ENCODE measurements around the gene SGSM2.

The SGSM2 gene

DNA sequence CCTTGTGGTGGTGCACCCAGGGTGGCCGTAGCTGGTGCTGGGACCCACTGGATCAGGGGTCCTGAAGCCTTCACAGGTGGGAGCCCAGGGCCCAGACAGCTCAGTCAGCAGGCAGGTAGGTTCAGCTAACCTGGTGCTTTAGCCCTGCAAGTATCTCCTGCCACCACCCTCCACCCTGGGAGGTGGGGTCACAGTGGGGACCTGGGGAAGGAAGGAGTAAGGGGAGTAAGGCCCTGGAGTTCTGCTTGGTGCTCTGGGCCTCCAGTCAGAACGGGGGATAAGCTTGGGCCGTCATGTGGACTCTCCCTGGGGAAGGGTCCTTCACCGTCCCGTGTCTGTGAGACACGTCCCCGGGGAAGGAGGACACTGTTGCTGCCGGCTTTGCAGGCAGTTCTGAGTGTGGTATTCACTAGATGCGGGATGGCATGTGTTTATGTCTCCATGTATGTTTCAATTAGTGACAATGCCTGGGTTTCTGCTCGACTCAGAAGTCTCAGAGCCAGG, 20.7 kb downstream of the SGSM2 start:
- no peaks in the 10 kb centered on the region for H3K4me1 Mint-ChIP-seq
- ATAC-seq: no peak
- no peak overlapping the region for H3K27ac Mint-ChIP-seq
- H3K9me3 Mint-ChIP-seq: no peaks in the 10 kb centered on the region
- H3K36me3 Mint-ChIP-seq: peaks cover 26% of the 10 kb centered on the region
- no peaks in the 10 kb centered on the region for H3K27me3 Mint-ChIP-seq
- no peak overlapping the region for H3K4me3 Mint-ChIP-seq

DNA sequence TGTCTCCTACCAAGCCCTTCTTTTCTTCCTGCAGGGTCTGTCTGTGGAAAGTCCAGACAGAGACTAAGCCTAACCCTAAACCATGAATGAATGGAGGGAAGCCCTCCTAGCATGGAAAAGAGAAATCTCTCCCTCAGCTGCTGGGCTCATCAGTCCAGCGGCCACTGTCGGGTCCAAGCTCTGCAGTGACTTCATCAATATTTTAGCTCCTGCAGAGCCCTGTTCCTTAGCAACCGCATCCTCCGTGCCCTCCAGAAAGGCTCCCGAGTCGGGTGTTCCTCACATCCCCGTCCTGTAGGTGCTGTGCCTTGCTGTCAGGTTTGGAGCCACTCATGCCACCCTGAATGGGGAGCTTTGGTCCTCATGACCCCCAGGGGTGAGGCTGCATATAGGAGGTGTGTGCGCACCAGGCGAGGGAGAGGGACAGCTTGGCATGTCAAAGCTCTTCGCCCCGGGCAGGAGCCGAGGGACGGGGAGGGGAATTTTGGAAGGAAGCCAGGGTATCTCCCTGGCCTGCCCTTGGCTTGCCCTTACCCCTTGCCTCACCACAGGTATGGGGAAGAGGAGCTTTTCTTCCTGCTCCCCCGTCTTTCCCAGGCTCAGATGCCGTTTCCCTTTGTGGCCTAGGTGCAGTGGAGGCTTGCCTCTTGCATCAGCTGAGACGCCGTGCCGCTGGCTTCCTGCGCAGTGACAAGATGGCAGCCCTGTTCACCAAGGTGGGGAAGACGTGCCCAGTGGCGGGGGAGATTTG, 23.9 kb downstream of the SGSM2 start:
- ATAC-seq: no peak
- Mint-ChIP-seq H3K4me3 (no peak overlapping the region), H3K27me3 (no peaks in the 10 kb centered on the region), H3K27ac (no peak overlapping the region), H3K9me3 (no peaks in the 10 kb centered on the region), H3K4me1 (no peaks in the 10 kb centered on the region), H3K36me3 (peaks cover 45% of the 10 kb centered on the region)

DNA sequence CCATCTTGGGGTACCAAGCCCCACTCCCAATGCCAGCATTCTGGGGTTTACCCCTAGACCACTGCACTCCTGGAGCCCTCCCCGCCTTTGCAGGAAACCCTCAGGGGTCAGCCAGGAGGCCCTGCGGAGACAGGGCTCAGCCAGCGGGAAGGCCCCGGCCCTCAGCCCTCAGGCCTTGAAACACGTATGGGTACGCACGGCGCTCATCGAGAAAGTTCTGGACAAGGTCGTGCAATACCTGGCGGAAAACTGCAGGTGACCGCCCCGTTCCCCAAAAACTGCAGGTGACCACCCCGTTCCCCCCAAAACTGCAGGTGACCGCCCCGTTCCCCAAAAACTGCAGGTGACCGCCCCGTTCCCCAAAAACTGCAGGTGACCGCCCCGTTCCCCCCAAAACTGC, 24.7 kb downstream of the SGSM2 start:
- Mint-ChIP-seq H3K27ac (no peak overlapping the region), H3K9me3 (no peaks in the 10 kb centered on the region), H3K36me3 (peaks cover 50% of the 10 kb centered on the region), H3K27me3 (no peaks in the 10 kb centered on the region), H3K4me1 (no peaks in the 10 kb centered on the region), H3K4me3 (no peak overlapping the region)
- ATAC-seq: no peak

DNA sequence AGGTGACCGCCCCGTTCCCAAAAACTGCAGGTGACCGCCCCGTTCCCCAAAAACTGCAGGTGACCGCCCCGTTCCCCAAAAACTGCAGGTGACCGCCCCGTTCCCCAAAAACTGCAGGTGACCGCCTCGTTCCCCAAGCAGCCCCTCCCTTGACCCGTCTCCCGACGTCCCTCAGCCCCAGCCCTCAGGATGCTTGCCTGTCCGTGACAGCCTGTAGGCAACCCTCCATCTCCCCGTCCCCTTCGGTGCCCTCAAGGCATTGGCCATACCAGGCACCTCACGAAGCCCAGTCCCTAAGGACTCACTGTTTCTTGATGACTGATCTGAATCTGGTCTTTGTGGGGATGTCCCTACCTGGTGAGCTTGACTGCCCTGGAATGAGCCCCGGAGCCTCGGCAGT, 25.1 kb downstream of the SGSM2 start:
- Mint-ChIP-seq H3K4me1 (no peaks in the 10 kb centered on the region), H3K36me3 (peaks cover 54% of the 10 kb centered on the region), H3K27me3 (no peaks in the 10 kb centered on the region), H3K4me3 (no peak overlapping the region), H3K27ac (no peak overlapping the region), H3K9me3 (no peaks in the 10 kb centered on the region)
- no peak for ATAC-seq

DNA sequence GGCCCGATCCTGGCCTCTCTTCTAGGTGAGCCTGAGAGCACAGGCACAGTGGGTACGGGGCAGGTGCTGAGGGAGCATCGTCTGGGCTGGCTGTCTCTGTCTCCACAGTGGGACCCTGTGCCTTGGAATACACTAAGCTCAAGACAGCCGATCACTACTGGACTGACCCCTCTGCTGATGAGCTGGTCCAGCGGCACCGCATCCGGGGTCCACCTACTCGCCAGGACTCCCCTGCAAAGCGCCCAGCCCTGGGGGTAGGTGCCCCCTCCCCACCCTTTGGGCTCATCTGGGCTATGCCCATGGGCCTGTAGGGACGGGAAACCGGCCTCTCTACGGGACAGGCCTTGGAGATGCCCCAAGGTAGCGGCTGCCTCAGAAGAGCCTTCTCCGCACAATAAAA, 25.6 kb downstream of the SGSM2 start:
- Mint-ChIP-seq H3K27me3 (no peaks in the 10 kb centered on the region), H3K4me3 (no peak overlapping the region), H3K4me1 (no peaks in the 10 kb centered on the region), H3K36me3 (peaks cover 55% of the 10 kb centered on the region), H3K9me3 (no peaks in the 10 kb centered on the region), H3K27ac (no peak overlapping the region)
- ATAC-seq: no peak

DNA sequence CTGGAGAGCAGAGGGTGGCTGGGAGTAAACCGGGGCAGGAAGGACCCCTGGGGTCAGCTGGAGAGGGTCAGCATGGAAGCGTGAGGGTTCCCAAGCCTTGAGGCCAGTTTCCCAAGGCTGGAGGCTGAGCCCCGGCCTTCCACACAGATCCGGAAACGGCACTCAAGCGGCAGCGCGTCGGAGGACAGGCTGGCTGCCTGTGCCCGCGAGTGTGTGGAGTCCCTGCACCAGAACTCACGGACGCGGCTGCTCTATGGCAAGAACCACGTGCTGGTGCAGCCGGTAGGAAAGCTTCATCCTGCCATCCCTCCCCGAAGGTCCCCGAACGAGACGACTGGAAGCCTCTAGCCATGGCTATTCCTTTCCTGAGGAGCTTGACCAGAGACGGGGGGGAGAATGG, 26.0 kb downstream of the SGSM2 start:
- Mint-ChIP-seq H3K4me1 (no peaks in the 10 kb centered on the region), H3K4me3 (no peak overlapping the region), H3K36me3 (peaks cover 55% of the 10 kb centered on the region), H3K27me3 (no peaks in the 10 kb centered on the region), H3K27ac (no peak overlapping the region), H3K9me3 (no peaks in the 10 kb centered on the region)
- ATAC-seq: no peak

DNA sequence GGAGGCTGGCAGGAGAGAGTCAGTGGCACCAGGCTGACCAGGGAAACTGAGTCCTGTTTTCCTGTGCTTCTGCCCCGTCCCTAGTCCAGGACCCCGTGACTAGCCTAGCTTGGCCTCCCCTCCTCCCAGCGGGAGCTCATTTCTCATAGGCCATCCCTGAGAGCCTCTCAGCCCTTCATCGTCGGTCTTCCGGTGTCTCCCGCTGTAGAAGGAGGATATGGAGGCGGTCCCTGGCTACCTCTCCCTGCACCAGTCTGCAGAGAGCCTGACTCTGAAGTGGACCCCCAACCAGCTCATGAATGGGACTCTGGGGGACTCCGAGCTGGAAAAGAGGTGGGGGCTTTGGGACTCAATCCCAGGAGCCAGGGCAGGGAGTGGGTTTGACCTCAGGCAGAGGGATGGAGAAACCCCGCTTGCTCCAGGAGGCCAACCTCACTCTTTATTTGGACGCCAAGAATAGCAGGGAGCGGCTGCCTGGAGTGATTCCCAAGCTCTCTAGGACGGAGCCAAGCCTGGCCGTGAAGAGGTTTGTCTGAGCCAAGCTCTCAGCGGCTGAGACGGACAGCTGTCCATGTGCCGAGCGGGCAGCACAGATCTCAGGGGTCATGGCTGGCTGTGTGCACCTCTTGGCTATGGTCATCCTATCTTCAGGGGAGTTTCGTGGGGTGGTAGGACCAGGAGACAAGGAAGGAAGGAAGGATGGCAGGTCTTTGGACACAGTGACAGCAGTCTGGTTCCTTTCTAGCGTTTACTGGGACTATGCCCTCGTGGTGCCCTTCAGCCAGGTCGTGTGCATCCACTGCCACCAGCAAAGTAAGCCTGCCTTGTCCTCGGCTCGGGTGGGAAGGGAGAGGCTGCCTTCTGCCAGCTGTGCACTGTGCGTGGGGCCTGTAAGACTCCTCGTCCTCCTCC, 26.8 kb downstream of the SGSM2 start:
- Mint-ChIP-seq H3K27me3 (no peaks in the 10 kb centered on the region), H3K36me3 (peaks cover 55% of the 10 kb centered on the region), H3K9me3 (no peaks in the 10 kb centered on the region), H3K27ac (no peak overlapping the region), H3K4me3 (no peak overlapping the region), H3K4me1 (no peaks in the 10 kb centered on the region)
- ATAC-seq: no peak

DNA sequence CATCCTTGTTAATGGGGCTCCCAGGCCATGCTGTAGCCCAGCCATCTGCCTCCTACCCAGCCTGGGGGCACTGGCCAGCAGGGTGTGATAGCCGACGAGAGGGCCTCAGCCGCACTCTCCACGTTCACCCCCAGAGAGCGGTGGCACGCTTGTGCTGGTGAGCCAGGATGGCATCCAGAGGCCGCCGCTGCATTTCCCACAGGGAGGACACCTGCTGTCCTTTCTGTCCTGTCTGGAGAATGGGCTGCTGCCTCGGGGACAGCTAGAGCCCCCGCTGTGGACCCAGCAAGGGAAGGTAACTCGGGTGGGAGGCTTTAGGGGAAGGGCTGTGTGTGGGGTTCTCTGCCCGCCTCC, 27.4 kb downstream of the SGSM2 start:
- H3K27ac Mint-ChIP-seq: no peak overlapping the region
- no peaks in the 10 kb centered on the region for H3K9me3 Mint-ChIP-seq
- no peaks in the 10 kb centered on the region for H3K4me1 Mint-ChIP-seq
- H3K36me3 Mint-ChIP-seq: peaks cover 55% of the 10 kb centered on the region
- no peak for ATAC-seq
- H3K4me3 Mint-ChIP-seq: no peak overlapping the region
- H3K27me3 Mint-ChIP-seq: no peaks in the 10 kb centered on the region

DNA sequence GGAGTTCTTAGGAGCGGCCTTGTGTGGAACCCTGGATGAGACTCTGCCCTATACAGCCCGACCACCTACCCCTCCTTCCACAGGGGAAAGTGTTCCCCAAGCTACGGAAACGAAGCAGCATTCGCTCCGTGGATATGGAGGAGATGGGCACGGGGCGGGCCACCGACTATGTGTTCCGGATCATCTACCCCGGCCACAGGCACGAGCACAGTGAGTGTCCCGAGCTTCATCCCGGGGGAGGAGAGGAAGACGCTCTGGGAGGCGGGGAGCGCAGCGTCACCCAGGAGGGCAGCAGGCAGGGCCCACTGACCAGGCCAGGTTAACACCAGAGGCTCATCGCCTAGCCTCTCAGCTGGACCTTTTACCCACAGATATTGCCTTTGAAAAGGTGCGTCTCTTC, 27.8 kb downstream of the SGSM2 start:
- H3K27me3 Mint-ChIP-seq: no peaks in the 10 kb centered on the region
- no peaks in the 10 kb centered on the region for H3K9me3 Mint-ChIP-seq
- H3K4me3 Mint-ChIP-seq: no peak overlapping the region
- peaks cover 58% of the 10 kb centered on the region for H3K36me3 Mint-ChIP-seq
- H3K27ac Mint-ChIP-seq: no peak overlapping the region
- ATAC-seq: no peak
- H3K4me1 Mint-ChIP-seq: no peaks in the 10 kb centered on the region

DNA sequence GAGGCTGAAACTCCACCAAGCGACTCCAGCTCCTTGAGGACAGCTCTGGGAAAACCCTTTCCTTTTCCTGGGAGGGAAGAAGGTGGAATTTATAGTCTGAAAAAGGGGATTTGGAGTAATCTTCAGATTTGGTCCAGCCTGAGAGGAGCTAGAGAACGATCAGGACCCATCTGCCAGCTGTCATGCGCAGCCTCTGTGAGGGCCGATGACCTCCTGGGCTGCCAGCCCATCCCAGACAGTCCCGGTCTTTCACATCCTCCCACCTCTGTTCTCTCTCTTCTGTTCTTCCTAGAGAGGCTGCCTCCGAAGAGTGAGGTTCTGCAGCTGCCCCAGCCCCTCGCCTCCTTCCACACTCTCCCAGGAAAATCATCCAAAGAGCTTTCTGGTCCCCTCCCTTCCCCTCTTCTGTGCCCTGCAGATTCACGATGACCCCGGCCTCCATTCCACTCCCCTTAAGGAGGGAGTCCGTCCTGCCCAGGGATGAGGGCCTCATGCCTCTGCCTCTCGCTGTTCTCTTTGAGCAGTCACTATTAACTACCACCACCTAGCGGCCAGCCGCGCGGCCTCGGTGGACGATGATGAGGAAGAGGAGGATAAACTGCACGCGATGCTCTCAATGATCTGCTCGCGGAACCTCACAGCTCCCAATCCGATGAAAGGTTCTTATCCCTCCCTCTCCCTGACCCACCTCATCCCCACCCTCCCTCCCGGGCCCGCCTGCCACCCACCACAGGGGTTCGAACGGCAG, 29.6 kb downstream of the SGSM2 start:
- no peaks in the 10 kb centered on the region for H3K9me3 Mint-ChIP-seq
- H3K36me3 Mint-ChIP-seq: peaks cover 45% of the 10 kb centered on the region
- H3K4me3 Mint-ChIP-seq: no peak overlapping the region
- H3K27ac Mint-ChIP-seq: no peak overlapping the region
- no peaks in the 10 kb centered on the region for H3K4me1 Mint-ChIP-seq
- no peaks in the 10 kb centered on the region for H3K27me3 Mint-ChIP-seq
- no peak for ATAC-seq

DNA sequence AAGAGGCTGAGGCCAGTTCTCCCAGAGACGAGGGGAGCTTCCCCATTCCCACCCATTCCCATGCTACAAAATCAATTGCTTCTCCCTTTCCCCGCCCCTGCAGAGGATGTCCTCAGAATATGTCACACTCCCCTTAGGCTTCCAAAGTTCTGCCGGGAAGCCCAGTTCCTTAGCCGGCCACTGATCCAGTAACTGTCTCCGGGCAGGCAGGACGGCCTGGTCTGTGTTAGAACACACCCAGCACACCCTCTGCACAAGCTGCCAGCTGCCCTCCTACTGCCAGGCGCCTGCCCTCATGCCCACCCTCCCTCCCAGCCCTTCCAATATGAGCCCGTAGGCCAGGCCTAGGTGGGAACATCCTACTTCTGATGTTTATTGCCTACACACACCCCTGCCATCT, 31.1 kb downstream of the SGSM2 start:
- H3K4me3 Mint-ChIP-seq: no peak overlapping the region
- H3K9me3 Mint-ChIP-seq: no peaks in the 10 kb centered on the region
- ATAC-seq: no peak
- H3K4me1 Mint-ChIP-seq: no peaks in the 10 kb centered on the region
- H3K27me3 Mint-ChIP-seq: no peaks in the 10 kb centered on the region
- H3K27ac Mint-ChIP-seq: no peak overlapping the region
- H3K36me3 Mint-ChIP-seq: peaks cover 39% of the 10 kb centered on the region

DNA sequence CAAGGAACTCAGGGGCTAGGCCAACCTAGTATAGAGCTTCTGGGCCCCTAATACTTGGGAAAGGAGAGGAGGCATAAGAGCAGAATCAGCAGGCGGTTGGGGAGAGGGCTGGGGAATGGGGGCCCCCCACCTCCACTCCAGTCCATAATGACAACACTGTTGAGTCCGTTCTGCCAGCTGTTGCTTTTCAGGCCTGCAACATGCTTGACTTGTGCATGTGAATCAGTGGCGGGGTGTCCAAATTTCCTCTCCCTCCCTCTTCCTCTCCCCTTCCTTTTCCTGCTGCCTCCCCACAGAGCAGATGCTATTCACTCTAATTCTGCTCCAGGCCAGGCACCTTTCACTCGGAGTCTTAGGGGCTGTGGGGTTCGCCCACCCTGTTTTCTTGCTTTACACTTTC, 31.7 kb downstream of the SGSM2 start:
- no peaks in the 10 kb centered on the region for H3K27me3 Mint-ChIP-seq
- no peak overlapping the region for H3K4me3 Mint-ChIP-seq
- H3K9me3 Mint-ChIP-seq: no peaks in the 10 kb centered on the region
- ATAC-seq: no peak
- no peak overlapping the region for H3K27ac Mint-ChIP-seq
- H3K36me3 Mint-ChIP-seq: peaks cover 35% of the 10 kb centered on the region
- H3K4me1 Mint-ChIP-seq: no peaks in the 10 kb centered on the region

DNA sequence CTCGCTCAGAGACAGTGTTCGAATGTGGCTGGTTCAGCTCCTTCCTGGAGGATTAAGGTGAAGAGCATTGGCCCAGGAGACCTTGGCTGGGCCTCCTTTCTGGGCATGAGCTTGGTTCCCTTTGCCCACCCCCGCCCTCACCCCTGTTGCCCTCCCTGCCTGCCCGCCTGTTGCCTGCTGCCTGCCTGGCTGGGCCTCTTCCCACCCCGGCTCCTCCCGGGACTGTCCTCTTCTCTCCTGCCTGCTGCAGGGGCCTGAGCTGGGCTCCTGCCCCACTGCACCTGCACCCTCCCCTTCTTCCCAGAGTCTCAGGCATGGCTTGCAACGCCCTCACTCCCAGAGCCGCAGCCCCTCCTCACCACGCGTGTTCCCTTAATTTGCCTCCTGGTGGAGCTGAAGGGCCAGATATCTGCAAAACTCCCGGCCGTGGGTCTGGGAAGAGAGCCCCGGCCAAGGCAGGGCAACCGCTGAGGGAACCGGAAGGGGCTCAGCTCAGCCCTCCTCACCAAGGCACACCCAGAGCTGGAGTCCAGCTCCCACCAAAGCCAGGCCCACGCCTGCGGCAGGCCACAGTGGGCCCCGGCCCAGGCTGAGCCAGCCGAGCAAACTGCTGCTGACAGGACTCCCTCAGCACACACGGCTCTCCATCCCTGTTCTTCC, 32.4 kb downstream of the SGSM2 start:
- ATAC-seq: no peak
- Mint-ChIP-seq H3K27me3 (no peaks in the 10 kb centered on the region), H3K27ac (no peak overlapping the region), H3K9me3 (no peaks in the 10 kb centered on the region), H3K4me1 (no peaks in the 10 kb centered on the region), H3K4me3 (no peak overlapping the region), H3K36me3 (peaks cover 30% of the 10 kb centered on the region)

DNA sequence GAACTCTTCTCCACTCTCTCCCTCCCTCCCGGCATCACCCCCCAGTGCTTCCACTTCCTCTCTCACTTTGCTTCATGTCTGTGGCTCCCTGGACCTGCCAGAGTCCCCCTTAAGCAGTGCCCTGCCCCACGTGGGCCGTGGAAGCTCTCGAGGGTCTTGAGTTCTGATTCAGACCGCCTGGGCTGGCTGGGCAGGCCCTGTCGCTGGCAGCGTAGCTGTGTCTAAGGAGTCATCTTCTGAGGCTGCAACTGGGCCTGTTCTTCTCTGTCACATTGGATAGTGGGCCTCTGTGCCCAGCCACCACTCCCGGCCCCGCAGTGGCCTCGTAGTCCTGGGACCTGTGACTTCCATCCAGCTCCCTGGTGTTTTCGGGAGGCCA, 32.9 kb downstream of the SGSM2 start:
- H3K27me3 Mint-ChIP-seq: no peaks in the 10 kb centered on the region
- H3K36me3 Mint-ChIP-seq: peaks cover 26% of the 10 kb centered on the region
- no peak overlapping the region for H3K27ac Mint-ChIP-seq
- H3K4me3 Mint-ChIP-seq: no peak overlapping the region
- no peaks in the 10 kb centered on the region for H3K4me1 Mint-ChIP-seq
- no peaks in the 10 kb centered on the region for H3K9me3 Mint-ChIP-seq
- ATAC-seq: no peak
